ENCODE measurements around the gene RAF1.

DNA sequence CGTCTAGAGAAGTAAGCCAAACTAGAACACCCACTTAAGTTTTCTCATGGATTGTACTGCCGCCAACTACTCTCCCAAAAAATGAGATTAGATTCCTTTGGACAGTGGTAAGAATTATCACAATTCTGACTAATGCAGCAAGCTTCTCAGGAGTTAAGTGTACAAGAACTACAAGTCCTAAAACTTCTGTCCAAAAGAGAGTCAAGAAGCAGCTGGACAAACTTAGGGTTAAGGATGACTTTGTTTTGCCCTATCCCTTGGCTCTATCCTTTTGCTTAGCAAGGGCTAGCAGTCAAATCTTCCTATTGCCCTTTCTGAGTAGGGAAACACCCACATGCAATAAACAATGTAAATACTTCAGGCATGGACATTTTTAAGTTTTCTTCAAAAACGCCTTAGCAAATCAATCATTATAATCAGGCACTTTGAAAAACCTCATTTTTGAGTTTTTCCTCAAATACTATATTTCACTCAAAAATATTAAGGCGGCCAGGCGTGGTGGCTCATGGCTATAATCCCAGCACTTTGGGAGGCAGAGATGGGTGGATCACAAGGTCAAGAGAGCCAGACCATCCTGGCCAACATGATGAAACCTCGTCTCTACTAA is 19.5 kb downstream of the RAF1 start:
- no peak for TF ChIP-seq CTCF (IDR thresholded peaks at IDR 0.05)
- no peak for TF ChIP-seq POLR2A (IDR thresholded peaks at IDR 0.05)
